ENCODE measurements around the gene KDM2A. TPM values are rescaled to one million over a fixed set of nuclear protein-coding genes. Genes with fewer than 3 reads are reported as not detected.

KDM2A gene
- total RNA-seq, 2 donors from 2014 or later = 40.1 to 130 TPM

DNA sequence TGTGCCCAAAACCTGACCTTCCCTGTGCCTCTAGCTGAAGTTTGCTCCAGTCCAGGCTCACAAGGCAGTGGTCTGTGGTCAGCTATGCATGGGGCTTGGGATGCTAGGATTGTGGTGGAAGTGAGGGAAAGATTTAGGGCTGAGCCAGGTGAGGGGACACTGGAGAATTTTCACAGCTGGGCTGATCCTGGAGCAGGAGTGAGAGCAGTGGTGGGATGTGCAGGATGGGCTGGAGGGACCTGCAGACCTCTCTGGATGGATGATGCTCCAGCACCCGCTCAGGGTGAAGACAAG is 23.9 kb upstream of the KDM2A start:
- no peak overlapping the region for H3K27ac ChIP-seq
- no peaks in the 10 kb centered on the region for H3K27me3 ChIP-seq (replicated peaks; ENCODE audit: insufficient read depth)
- H3K36me3 ChIP-seq = no peaks in the 10 kb centered on the region
- TF ChIP-seq, protein P1, sequence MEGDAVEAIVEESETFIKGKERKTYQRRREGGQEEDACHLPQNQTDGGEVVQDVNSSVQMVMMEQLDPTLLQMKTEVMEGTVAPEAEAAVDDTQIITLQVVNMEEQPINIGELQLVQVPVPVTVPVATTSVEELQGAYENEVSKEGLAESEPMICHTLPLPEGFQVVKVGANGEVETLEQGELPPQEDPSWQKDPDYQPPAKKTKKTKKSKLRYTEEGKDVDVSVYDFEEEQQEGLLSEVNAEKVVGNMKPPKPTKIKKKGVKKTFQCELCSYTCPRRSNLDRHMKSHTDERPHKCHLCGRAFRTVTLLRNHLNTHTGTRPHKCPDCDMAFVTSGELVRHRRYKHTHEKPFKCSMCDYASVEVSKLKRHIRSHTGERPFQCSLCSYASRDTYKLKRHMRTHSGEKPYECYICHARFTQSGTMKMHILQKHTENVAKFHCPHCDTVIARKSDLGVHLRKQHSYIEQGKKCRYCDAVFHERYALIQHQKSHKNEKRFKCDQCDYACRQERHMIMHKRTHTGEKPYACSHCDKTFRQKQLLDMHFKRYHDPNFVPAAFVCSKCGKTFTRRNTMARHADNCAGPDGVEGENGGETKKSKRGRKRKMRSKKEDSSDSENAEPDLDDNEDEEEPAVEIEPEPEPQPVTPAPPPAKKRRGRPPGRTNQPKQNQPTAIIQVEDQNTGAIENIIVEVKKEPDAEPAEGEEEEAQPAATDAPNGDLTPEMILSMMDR (IDR thresholded peaks at IDR 0.05) = no peak
- no peak for ATAC-seq (ENCODE audit: insufficient number of reproducible peaks, low FRiP score, low read depth)
- no peak overlapping the region for H3K4me3 ChIP-seq
- no peaks in the 10 kb centered on the region for H3K9me3 ChIP-seq
- H3K4me1 ChIP-seq (ENCODE audit: control insufficient read depth in 1 of 2, low read depth in 2 of 2) = no peaks in the 10 kb centered on the region
- DNase-seq (ENCODE audit: low spot score) = no peak

DNA sequence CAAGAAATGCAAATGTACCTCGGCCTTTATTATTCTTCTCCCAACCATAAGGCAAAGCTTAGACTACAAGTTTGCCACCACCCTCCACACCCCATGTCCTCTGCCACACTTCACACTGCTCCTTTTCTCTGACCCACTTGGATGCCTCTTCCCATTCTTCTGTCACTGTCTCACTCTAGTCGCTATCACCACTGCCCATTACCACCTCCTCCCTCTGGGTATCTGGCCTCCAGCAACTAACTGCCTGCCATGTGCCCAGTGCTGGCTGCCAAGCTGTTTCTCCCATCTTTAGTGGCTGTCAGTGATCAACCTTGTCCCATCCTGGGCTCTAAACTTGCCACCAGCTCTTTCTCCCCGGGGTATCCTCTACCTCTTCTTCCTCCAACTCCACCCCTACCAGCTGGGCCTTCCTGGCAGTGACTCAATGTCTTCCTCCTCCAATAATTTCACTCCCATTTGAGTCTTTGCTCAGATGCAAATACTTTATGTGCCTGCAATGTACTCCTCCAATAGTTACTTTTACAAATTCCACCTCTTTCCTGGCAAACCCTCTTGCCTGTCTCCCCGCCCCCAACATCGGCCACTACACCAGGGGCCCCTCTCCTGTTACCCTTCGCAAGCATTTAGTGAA is 20.1 kb upstream of the KDM2A start:
- no peaks in the 10 kb centered on the region for H3K27me3 ChIP-seq (replicated peaks; ENCODE audit: insufficient read depth)
- TF ChIP-seq, protein P1 (IDR thresholded peaks at IDR 0.05) = no peak
- H3K4me1 ChIP-seq (ENCODE audit: control insufficient read depth in 1 of 2, low read depth in 2 of 2) = no peaks in the 10 kb centered on the region
- H3K9me3 ChIP-seq = no peaks in the 10 kb centered on the region
- no peak for ATAC-seq (ENCODE audit: insufficient number of reproducible peaks, low FRiP score, low read depth)
- DNase-seq (ENCODE audit: low spot score) = no peak
- no peak overlapping the region for H3K27ac ChIP-seq
- no peaks in the 10 kb centered on the region for H3K36me3 ChIP-seq
- H3K4me3 ChIP-seq = no peak overlapping the region

DNA sequence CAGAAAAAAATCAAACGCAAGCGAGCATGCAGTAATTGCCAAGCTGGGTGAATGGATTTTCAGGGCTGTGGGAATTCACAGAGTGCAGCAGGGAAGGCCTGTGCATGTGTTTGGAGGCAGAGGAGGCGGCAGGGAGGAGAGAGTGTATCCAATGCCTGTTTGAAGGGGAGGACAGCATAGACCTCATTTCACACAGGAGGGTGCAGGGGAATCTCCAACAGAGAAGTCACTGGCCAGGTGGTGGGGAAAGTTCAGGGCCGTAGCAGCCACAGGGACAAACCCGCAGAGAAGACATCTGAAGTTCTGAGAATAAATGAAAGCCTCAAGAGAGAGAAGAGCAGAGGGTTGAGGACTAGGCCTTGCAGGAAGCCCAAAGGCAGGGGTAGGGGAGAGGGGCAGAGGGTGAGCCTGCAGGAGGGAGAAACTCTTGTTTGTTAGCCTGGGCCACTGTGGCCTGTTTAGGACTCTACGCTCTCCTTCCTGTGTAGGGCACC is 19.2 kb upstream of the KDM2A start:
- H3K27me3 ChIP-seq (replicated peaks; ENCODE audit: insufficient read depth) = no peaks in the 10 kb centered on the region
- TF ChIP-seq, protein P1 (IDR thresholded peaks at IDR 0.05) = no peak
- ATAC-seq (ENCODE audit: insufficient number of reproducible peaks, low FRiP score, low read depth) (no peak), DNase-seq (ENCODE audit: low spot score) (no peak)
- H3K4me1 ChIP-seq (ENCODE audit: control insufficient read depth in 1 of 2, low read depth in 2 of 2) = no peaks in the 10 kb centered on the region
- no peak overlapping the region for H3K27ac ChIP-seq
- H3K4me3 ChIP-seq = no peak overlapping the region
- H3K36me3 ChIP-seq = no peaks in the 10 kb centered on the region
- no peaks in the 10 kb centered on the region for H3K9me3 ChIP-seq

DNA sequence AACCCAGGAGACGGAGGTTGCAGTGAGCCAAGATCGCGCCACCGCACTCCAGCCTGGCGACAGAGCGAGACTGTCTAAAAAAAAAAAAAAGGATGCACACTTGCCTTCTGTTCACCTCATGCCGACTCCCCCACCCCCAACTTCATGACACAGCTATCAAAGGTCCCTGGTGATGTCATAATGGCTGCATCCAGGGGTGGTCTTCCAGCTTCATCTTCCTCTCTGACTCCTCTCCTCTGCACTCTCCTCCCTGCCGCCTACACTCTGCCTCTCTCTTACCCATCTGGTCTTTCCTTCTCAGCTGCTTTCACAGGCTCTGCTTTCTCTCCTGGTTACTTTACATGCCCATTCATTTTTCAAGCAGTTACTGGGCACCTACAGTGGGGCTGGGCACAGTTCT is 16.4 kb upstream of the KDM2A start:
- no peaks in the 10 kb centered on the region for H3K27me3 ChIP-seq (replicated peaks; ENCODE audit: insufficient read depth)
- H3K4me3 ChIP-seq = no peak overlapping the region
- DNase-seq (ENCODE audit: low spot score) (no peak), ATAC-seq (ENCODE audit: insufficient number of reproducible peaks, low FRiP score, low read depth) (no peak)
- H3K36me3 ChIP-seq = no peaks in the 10 kb centered on the region
- no peaks in the 10 kb centered on the region for H3K9me3 ChIP-seq
- TF ChIP-seq, protein P1 (IDR thresholded peaks at IDR 0.05) = no peak
- no peaks in the 10 kb centered on the region for H3K4me1 ChIP-seq (ENCODE audit: control insufficient read depth in 1 of 2, low read depth in 2 of 2)
- no peak overlapping the region for H3K27ac ChIP-seq

DNA sequence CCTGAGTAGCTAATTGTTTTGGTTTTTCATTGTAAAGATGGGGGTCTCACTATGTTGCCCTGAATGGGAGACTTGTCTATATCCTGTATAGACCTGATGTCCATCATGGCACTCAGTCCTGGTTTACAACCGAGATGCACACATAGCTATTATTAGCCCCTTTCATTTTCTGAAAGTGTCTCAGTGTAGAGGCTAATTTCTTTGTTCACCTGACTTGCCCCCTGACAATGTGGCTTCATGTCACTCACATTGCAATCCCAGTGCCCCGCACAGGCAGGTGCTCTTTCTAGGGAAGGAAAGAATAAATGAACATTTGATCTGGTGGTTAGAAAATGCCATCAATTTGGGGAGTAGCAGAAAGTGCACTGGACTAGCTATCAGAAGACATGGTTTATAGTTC is 13.1 kb upstream of the KDM2A start:
- no peak for DNase-seq (ENCODE audit: low spot score)
- TF ChIP-seq, protein P1 (IDR thresholded peaks at IDR 0.05) = no peak
- H3K27me3 ChIP-seq (replicated peaks; ENCODE audit: insufficient read depth) = no peaks in the 10 kb centered on the region

More for the DNA sequence above, 13.1 kb upstream of the KDM2A start:
- Histone ChIP-seq H3K4me1 (ENCODE audit: control insufficient read depth in 1 of 2, low read depth in 2 of 2) (peaks cover 0 to 5% of the 10 kb centered on the region in 2 donors), H3K9me3 (no peaks in the 10 kb centered on the region), H3K4me3 (no peak overlapping the region), H3K27ac (no peak overlapping the region), H3K36me3 (no peaks in the 10 kb centered on the region)
- ATAC-seq (ENCODE audit: insufficient number of reproducible peaks, low FRiP score, low read depth) = no peak
